GM19372 (cell line): ENCODE measurements around the gene MYCBP.
"Not testable (repeated sequence)": the region's sequence is repeated elsewhere in the genome, so short reads cannot be mapped to it uniquely, and the experiment has no call there.

Experiments
- ATAC-seq: cut with Tn5 transposase; IDR thresholded peaks from one replicate; pipeline ENCODE4 v1.9.1; 2021; ENCODE audit warnings: mild to moderate bottlenecking, low read depth, moderate library complexity; ENCODE audit not compliant: unreplicated experiment

Gene MYCBP

DNA sequence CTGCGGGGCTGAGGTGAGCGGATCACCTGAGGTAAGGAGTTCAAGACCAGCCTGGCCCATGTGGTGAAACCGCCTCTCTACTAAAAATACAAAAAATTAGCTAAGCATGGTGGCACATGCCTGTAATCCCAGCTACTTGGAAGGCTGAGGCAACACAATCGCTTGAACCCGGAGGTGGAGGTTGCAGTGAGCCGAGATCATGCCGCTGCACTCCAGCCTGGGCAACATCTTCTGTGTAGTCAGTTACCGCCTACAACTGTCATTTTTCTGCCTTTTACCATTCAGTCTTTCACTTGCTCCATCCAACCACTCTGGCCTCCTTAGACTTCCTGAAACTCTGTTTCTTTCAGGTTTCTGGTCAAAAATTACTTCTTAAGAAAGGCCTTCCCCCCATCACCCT is 2.2 kb downstream of the MYCBP start:
- ATAC-seq, result no peak

DNA sequence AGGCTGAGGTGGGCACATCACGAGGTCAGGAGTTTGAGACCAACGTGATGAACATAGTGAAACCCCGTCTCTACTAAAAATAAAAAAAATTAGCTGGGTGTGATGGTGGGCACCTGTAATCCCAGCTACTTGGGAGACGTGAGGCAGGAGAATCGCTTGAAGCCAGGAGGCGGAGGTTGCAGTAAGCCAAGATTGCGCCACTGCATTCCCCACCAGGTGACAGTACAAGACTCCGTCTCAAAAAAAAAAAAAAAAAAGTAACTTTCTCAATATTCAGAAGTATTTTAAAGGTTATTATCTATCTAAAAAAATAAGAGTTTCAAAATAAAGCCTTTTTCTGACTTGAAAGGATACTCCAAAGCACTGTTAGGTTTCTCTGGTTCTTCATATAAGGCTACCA is 5.9 kb downstream of the MYCBP start:
- no peak for ATAC-seq

DNA sequence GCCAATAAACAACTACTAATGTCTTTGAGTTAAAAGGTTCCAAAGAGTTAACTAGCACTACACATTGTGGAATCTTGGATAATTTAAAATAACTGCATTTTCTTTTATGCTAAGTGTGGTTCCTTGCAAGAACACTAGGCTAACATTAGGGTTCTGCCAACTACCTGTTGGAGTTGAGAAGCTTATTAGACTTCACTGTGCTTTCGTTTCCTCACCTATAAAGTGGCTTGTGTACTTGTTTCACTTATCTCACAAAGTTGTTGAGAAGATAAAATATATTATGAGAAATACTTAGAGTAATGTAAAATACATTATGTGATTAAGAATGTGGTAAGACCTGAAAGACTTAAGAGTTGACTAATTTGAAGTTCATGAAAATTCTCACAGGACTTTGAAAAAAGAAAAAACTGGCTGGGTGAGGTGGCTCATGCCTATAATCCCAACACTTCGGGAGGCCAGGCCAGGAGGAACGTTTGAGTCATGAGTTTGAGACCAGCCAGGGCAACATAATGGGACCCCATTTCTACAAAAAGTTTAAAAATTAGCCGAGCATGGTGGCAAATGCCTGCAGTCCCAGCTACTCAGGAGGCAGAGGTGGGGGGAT is 7.9 kb downstream of the MYCBP start:
- ATAC-seq, result no peak

DNA sequence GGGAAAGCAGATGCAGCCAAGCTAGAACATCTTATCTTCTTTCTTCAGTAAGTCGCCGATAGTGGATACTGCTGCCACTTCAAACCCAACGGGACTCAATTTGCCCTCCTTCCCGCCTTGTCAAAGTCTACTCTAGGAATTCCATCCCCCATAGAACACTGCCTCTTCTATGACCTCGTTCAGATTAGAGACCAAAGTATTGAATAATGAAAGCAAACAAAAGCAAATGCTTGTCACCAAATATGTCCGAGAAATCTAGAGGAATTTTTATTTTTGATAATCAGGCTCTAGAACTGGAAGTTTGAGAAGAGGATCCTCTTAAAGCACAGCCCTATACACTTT is 12.7 kb downstream of the MYCBP start:
- no peak for ATAC-seq

DNA sequence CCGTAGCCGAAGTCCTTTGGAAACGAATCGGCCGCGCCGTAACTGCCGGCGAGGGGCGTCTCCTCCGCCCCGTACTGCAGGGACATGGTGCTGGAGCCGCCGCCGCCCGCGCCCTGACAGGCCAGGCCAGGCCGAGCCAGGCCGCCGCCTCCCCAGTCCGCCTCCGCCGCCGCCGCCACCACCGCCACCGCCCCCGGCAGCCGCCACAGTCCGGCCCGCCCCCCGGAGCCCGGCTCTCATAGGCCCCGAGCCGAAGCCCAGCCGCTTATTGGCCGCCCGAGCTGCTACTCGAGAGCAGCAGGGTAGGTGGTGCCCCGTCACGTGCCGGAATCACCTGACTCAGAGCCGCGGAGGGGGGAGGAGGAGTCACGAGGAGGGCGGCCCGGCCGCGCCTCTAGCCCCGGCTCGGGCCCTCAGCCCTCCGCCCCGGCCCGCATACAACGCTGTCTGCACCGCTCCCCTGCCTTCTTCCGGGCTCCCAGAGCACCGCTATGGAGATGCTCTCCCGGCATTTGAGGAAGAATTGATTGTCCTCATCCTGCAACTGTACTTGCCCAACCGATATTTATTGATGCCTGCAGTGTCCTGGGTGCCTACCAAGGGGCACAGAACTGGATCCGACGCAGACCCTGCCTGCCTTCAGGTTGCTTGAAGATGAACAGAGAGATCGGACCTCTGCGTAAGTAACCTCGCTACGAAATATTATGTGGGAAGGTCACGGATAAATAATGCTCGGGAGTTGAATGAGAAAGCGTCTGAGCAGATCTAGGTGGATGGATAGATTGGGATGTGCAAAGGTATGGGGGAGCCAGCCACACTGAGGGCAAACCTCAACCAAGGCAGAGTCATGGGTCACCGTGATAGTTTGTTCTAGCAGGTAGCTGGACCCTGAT is 13.3 kb downstream of the MYCBP start, which contains the start of gene RRAGC:
Gene RRAGC, minus strand, starts transcription at position 212 of the 893 bp plus-strand sequence. Its CDS starts 126 bp downstream, at position 86.
- peak; percentile 96 for ATAC-seq

DNA sequence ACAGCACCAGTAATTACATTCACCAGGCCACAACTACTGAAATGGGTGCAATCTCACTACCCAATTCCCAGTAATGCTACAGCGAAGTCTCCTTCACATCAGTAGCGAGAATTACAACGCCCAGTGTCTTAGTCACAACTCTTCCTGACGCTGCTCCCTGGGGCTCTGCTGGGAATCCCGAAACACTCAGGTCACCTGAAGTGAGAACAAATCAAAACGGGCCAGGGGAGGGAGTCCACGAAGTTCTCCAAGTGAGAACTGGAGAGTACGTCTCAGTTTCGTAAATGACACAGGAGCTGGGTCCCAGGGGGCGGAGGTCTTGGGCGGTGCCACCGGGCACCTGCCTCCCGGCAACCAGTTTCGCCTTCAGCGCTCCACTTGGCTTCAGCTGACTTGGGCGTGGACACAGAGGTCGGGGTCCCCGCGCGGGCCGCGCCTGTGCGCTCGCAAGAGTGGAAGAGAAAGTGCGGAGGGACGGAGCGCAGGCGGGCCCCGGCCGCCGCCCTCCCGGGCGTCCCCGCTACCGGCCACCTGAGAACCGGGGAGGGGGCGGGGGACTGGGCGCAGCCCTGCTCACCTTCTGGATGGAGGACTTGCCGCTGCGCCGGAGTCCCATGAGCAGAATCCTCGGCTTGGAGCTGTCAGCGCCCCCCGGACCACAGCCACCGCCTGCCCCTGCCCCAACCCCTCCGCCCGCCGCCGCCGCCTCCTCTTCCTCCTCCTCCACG is 14.2 kb downstream of the MYCBP start:
- peak; percentile 20 for ATAC-seq

DNA sequence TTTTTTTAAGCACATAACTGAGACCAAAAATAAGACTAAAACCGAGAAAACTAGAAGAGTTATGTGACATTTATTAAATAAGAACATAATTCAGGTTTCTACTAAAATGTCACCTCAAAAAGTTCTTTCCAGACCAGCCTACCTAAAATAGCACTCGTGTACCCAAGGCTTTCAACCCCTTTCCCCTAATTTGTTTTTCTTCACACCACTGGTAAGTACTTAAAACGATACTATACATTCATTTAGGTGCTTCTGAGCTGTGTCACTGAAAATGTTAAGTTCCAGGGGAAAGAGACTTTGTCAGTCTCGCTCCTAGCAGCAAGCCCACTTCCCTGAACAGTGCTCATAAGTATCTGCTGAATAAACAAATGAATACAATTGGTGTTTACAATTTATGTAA is 20.4 kb downstream of the MYCBP start:
- no peak for ATAC-seq

DNA sequence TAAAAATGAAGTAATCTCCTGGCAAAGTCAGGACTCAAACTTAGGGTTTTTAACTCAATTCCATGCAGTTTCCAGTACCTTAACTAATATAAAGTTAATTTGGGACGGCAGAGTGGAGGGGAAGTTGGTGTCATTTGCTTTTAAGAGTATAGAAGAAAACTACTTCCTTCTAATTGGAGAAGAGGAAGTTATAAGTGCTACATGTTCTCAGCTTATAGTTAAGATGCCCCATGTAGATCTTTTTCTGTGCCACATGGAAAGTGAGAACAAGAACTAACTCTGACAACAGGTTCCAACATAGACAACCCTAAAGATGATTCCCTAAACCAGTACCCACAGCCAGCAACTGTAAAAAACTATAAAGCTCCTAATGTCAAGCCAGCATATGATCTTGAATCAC is 25.1 kb downstream of the MYCBP start:
- no peak for ATAC-seq

DNA sequence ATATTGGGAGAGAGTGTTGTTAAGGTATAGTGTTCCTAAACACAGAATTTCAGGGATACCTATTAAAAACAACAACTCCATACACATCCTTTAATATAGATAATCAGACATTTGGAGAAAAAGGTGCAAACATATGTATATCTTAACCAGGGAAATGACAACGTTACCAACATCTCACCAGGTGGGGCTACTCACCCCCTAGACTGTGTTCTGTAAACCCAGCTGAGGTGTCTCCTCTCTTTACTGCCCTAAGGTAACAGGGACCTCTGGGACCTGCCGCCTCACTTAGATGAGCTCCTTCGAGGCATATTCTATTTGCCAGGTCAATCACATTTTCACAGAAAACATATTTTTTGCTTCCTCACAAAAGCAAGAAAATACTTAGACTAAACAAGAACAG is 26.9 kb downstream of the MYCBP start:
- no peak for ATAC-seq

DNA sequence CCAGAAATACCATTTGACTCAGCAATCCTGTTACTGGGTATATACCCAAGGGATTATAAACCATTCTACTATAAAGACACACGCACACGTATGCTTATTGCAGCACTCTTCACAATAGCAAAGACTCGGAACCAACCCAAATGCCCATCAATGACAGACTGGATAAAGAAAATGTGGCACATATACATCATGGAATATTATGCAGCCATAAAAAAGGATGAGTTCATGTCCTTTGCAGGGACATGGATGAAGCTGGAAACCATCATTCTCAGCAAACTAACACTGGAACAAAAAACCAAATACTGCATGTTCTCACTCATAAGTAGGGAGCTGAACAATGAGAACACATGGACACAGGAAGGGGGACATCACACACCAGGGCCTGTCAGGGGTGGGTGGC is 28.1 kb downstream of the MYCBP start:
- ATAC-seq, result not testable (repeated sequence)

DNA sequence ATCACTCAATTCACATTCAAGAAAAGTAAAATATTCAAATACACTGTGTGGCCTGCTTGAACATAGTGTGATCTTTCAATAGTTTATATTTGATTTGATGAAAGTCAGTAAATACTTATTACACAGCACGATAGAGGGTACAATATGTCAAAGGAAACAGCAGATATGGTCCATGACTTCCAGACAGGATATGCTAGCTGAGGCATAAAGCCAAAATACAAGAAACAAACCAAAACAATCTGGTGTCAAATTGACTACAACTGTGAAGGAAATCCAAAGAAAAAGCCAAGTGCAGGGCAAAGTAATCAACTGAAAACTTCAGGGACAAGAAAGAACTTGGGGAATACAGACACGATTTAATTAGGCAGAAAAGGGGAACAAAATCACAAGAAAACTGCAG is 32.9 kb downstream of the MYCBP start:
- no peak for ATAC-seq

DNA sequence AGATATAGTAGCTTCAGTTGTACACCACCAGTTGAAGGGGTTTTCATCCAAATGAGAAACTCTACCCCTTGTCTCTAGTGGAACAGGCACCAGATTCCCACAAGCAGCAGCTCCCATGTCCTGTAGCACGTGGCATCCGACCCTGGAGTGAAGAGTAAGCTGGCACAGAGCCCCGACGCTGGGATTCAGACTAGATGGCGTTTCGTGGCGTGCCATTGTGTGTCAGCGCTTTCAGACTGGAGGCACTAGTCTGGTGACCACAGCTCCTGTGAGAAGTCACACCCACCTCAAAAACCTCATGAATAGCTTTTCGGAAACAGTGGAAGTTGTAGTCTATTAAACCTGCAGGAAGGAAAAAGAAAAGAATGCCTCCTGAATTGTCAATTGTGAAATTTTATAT is 33.8 kb downstream of the MYCBP start:
- no peak for ATAC-seq

DNA sequence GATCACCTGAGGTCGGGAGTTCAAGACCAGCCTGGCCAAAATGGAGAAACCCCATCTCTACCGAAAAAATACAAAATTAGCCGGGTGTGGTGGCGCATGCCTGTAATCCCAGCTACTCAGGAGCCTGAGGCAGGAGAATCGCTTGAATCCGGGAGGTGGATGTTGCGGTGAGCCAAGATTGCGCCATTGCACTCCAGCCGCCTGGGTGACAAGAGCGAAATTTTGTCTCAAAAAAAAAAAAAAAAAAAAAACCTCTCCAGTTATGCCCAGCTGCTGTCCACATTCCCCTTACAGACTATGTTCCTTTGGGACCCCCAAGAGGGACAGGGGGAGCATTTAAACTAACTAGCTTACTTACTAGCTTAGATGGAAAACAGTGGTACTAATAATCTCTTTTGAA is 36.8 kb downstream of the MYCBP start:
- not testable (repeated sequence) for ATAC-seq

DNA sequence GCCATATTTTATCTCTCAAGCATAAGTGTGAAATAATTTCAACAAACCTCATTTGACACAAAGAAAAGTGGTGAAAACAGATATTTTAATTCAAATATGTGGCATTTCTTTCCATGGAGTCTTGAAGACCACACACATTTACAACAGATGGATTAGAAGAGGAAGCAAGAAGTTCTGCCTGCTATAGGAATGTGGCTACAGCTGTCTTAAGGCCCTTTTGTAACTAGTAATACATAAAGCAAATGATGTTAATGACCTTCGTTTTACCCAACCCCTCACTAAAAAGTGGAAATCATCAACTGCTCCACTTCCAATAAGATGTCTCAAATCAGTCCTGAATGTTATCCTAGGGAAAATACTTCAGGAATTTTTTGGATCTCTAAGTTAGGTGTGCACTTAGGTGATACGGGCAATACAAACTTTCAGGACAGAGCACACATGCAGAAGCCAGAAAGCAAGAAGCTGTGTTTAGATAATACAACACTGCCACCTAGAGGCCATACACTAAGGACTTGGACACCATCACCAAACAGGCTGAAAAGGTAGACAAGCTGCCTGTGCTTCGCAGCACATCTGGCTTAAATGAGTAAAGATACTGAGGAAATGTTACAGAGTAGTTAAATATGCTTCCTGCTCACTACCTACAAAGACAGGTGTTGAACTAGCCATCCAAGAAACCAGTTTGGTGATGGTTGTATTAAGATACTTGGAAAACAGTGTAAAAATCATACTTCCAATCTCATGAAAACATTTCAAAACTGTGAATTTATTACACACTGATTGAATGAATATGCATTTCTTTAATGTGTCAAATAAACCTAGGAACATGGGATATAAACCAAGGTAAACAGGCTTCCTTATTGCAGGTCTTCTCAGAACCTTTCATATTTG is 38.0 kb downstream of the MYCBP start:
- peak; percentile 65 for ATAC-seq

DNA sequence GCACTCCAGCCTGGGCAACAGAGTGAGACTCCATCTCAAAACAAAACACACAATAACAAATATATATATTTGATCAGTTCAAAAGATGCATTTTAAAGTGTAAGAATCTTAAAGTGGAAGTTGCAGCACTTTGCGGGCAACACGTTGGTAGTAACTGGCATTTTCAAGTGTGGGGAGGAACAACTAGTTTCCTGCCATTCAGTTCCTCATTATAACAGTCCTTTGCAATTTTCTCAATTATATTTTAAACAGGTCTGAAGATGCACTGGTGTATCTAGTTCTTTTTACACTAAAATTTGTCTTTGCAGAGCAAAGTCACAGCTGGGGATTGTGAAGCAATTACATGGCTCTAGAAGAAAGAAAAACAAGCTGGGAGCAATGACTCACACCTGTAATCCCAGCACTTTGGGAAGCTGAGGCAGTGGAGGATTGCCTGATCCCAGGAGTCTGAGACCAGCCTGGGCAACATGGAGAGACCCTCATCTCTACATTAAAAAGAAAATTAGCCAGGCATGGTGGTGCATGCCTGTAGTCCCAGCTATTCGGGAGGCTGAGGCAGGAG is 38.8 kb downstream of the MYCBP start:
- ATAC-seq, result no peak

DNA sequence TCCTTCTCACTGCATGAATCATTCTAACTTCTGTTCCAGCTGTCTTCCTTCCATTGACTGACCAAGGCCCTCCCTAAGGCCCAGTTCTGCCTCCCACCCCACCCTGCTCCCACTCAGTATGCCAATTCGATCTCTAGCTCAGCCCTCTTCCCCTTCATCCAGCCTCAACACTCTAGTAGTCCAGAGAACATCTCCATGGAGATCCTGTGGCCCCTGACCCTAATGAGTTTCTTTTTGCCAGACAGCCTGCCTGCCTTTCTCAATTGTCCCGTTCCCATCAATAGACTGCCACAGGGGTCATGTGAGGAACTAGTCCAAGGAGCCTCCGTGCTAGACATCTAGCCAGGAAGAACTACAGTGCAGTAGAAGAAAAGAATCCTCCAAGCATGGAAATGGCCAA is 40.0 kb downstream of the MYCBP start:
- ATAC-seq, result no peak

DNA sequence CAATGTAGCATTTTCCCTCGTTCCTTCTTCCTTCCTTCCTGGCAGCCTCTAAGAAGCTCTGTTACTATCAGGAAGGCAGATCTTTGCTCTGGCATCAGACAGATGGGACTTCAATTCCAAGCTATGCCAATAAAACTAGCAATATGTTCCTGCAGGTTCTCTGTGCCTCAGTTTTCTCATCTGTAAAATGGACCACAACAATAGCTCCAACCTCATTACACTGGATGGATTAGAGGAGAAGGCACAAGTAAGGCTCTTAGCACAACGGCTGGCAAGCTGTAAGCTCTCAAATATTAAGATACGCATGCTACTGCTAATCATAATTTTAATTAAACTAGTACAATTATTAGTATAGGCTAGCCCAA is 40.8 kb downstream of the MYCBP start:
- no peak for ATAC-seq

DNA sequence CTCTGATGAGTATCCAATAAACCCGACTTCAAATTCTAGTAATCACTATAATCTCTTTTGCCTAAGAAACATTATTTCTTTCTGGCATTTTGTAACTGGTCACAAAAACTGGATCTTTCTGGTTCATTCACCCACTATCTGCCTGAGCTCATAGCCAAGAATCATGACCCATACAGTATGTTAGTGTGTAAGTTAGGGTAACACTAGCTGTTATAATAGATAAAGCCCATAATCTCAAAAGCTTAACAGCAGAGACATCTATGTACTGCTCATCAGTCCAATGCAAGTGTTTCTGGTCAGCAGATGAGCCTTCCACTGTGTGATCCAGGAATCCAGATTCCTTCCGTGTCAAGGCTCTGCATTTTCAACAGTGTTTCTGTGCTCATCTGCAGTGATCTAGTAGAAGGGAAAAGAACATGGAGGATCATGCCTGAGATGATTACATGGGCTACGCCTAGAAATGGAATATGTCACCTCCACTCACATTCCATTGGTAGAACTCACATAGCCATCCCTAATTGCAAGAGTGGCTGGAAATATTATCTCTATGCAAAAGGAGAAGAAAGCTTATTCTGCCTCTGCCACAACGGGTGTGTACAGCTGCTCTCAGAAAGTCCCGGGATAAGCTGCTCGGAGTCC is 41.3 kb downstream of the MYCBP start:
- no peak for ATAC-seq

DNA sequence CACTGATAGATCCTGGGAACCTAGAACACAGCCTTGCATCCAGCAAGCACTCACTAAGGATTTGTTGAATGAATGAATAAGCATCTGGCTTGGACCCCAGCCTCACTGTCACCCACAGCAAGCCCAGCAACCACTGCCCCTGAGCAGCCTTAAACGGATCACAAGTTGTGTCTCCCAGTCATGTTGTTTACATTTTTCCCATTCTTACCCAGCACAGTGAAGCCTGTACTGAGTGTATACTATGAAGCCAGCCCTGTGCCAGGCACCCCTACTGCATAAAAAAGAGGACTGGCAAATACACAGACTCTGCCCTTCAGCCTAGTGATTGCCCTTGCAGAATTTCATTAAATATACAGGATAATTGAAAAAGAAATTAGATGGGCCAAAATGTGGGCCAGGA is 43.8 kb downstream of the MYCBP start:
- no peak for ATAC-seq

DNA sequence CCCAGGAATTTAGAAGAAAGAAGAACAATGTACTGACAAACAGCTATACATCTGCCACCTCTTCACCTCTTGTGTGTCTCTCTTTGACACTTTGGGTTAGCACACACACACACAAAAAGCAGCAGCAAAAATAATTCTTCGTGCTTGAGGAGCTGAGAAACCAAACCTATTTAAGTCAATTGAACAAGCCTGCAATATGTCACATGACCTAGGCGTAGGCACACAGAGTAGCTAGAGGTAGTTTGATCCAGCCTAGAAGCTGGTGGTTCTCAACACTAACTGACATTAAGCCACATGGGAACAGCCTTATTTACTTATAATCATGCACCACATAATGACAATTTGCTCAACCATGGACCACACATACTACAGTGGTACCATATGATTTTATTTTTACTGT is 45.8 kb downstream of the MYCBP start:
- ATAC-seq, result no peak
